ENCODE data around the gene TMEM200A.

The TMEM200A gene

GRCh38 chr6:130369831-130370230 lies 4.0 kb downstream of the TMEM200A start:
- intact Hi-C loops (cut with DNase I; ENCODE audit: low total_unique reads) = no loop called here
- Histone ChIP-seq H3K4me1 (peaks cover 0 to 18% (median 8%) of the 10 kb centered on the region in 4 donors), H3K36me3 (no peaks in the 10 kb centered on the region), H3K4me3 (no peak overlapping the region), H3K27me3 (peaks cover 0 to 17% of the 10 kb centered on the region in 2 donors), H3K27ac (no peak overlapping the region), H3K9me3 (no peaks in the 10 kb centered on the region)
- no peak for TF ChIP-seq CTCF (IDR thresholded peaks at IDR 0.05)
- no peak for DNase-seq

- Histone ChIP-seq H3K36me3 (no peaks in the 10 kb centered on the region), H3K27me3 (peaks cover 0 to 2% of the 10 kb centered on the region in 2 donors), H3K9me3 (no peaks in the 10 kb centered on the region), H3K27ac (no peak overlapping the region), H3K4me1 (no peaks in the 10 kb centered on the region), H3K4me3 (no peak overlapping the region)
- DNase-seq = no peak
- intact Hi-C loops (cut with DNase I; ENCODE audit: low total_unique reads) = no loop called here
- TF ChIP-seq CTCF (IDR thresholded peaks at IDR 0.05) = no peak
These were observed 6.2 kb downstream of the TMEM200A start for GRCh38 chr6:130371921-130372420.

GRCh38 chr6:130372786-130373185 lies 7.0 kb downstream of the TMEM200A start:
- Histone ChIP-seq H3K9me3 (no peaks in the 10 kb centered on the region), H3K27me3 (peaks cover 0 to 2% of the 10 kb centered on the region in 2 donors), H3K36me3 (no peaks in the 10 kb centered on the region), H3K4me3 (no peak overlapping the region), H3K27ac (no peak overlapping the region), H3K4me1 (no peaks in the 10 kb centered on the region)
- DNase-seq = no peak
- intact Hi-C loops (cut with DNase I; ENCODE audit: low total_unique reads) = no loop called here
- TF ChIP-seq CTCF (IDR thresholded peaks at IDR 0.05) = no peak

GRCh38 chr6:130373992-130374391 lies 8.2 kb downstream of the TMEM200A start:
- no peak overlapping the region for H3K27ac ChIP-seq
- TF ChIP-seq CTCF (IDR thresholded peaks at IDR 0.05) = no peak
- intact Hi-C loops (cut with DNase I; ENCODE audit: low total_unique reads) = no loop called here
- peaks cover 0 to 2% of the 10 kb centered on the region in 2 donors for H3K27me3 ChIP-seq
- H3K4me3 ChIP-seq = no peak overlapping the region
- no peaks in the 10 kb centered on the region for H3K9me3 ChIP-seq
- DNase-seq = no peak
- no peaks in the 10 kb centered on the region for H3K36me3 ChIP-seq
- H3K4me1 ChIP-seq = no peaks in the 10 kb centered on the region

- Histone ChIP-seq H3K36me3 (no peaks in the 10 kb centered on the region), H3K4me1 (no peaks in the 10 kb centered on the region), H3K27me3 (no peaks in the 10 kb centered on the region), H3K9me3 (no peaks in the 10 kb centered on the region), H3K27ac (no peak overlapping the region), H3K4me3 (no peak overlapping the region)
- no peak for DNase-seq
- TF ChIP-seq CTCF (IDR thresholded peaks at IDR 0.05) = no peak
- intact Hi-C loops (cut with DNase I; ENCODE audit: low total_unique reads) = no loop called here
These were observed 11.1 kb downstream of the TMEM200A start for GRCh38 chr6:130376936-130377335.

- Histone ChIP-seq H3K36me3 (no peaks in the 10 kb centered on the region), H3K27ac (no peak overlapping the region), H3K4me3 (no peak overlapping the region), H3K27me3 (no peaks in the 10 kb centered on the region), H3K9me3 (no peaks in the 10 kb centered on the region), H3K4me1 (no peaks in the 10 kb centered on the region)
- no peak for TF ChIP-seq CTCF (IDR thresholded peaks at IDR 0.05)
- intact Hi-C loops (cut with DNase I; ENCODE audit: low total_unique reads) = no loop called here
- no peak for DNase-seq
These were observed 11.6 kb downstream of the TMEM200A start for GRCh38 chr6:130377371-130377770.
